Activated T-helper 9 cell treated with anti-CD3 and anti-CD28 coated beads, Interleukin-2, amount 50 U/mL, for 16 hours (primary cell): Measurements from ENCODE around the gene NRG2.

ENCODE experiments used
- DNase-seq: peaks from one replicate; pipeline ENCODE4 v3.0.0-alpha.2; 2020; ENCODE audit warnings: low read depth

The NRG2 gene

GRCh38 chr5:139836469-139837208 is 206.5 kb downstream of the NRG2 start:
- no peak for DNase-seq

DNA sequence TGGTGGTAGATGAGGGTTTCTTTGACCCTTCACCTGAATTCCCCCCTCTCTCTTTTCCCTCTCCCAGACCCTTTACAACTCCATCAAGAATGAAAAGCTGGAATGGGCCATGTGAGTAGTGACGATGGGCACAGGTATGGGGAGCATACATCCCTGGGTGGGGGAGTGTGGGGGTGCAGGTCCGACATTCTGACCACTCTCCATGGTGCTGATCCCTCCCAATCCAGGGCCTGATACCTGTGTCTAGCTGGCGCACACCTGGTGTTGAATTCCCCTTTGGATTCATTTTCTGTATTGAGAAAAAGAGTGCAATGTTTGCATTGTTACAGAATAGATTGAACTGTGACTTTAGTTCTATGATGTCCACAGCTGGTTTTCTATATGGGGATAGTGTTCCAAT is 207.4 kb downstream of the NRG2 start:
- no peak for DNase-seq

GRCh38 chr5:139833525-139833924 is 209.6 kb downstream of the NRG2 start:
- no peak for DNase-seq

DNA sequence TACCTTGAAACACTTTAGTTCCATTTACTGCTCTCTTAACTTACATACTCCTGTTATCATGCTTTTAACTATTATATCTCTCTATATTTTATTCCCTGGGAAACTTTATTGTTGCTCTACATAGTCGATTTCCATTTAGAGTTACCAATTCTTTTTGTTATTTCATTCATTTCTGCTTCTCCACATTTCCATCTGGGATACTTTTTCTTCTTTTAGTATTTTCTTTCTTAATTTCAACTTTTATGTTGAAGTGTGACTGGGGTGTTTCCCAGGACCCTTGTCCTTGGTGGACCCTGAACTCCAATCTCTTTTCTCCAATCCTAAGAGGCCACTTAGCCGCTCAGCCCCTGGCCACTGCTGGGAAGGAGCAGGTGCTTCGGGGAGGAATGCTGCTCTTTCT is 211.5 kb downstream of the NRG2 start:
- DNase-seq, result no peak

GRCh38 chr5:139829471-139829870 is 213.6 kb downstream of the NRG2 start:
- no peak for DNase-seq

- no peak for DNase-seq
Measured at GRCh38 chr5:139828207-139828895, 214.7 kb downstream of the NRG2 start.

GRCh38 chr5:139825690-139826089 is 217.4 kb downstream of the NRG2 start:
- DNase-seq, result no peak

DNA sequence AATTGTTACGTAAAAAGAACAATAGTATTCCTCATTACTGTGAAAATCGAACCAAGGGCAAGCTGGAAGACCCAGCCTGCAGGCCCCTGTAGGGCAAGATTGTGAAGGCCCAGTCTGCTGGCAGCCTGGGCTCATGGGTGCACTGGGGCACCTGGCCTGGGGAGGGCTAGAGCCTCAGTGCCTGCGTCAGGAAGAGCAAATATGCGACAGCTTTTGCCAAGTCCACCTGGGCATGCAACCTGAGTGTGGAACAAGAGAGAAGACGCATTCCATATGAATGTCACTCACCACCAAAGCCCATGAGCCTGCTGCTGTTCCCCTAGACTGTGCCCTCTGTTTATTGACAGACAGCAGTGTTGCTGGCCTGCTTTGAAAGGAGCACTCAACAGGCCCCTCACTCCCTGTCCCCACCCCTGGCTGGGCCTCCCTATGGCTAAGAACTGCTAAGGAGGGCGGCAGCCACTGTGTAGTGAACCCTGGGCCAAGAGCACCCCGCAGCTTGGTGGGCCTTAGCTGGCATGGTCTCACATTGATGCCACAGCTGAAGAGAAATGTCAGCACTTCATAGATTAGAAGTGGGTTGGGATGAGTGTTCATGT is 219.2 kb downstream of the NRG2 start:
- DNase-seq, result no peak

- no peak for DNase-seq
Measured at GRCh38 chr5:139822553-139823425, 220.3 kb downstream of the NRG2 start.

GRCh38 chr5:139821806-139822552 is 221.1 kb downstream of the NRG2 start:
- no peak for DNase-seq

GRCh38 chr5:139820606-139821005 is 222.5 kb downstream of the NRG2 start:
- DNase-seq, result no peak

DNA sequence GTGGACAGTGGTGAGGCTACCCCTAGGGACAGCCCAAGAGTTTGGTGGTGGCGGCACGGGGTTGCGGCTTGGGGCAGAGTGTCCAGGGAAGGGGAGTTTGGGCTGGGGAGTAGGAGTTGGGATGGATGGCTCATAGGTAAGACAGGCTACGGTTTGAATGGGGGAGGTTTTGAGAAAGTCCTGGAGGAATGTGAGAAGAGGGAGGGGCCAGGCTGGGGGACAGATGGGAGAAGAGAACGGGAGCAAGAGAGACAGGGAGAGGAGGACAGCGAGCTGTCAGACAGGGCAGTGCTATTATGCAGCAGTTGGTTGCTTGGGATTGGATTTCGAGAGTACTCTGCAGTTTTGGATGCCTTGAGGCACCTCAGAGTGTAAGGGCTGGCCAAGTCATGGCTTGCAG is 223.0 kb downstream of the NRG2 start:
- no peak for DNase-seq

DNA sequence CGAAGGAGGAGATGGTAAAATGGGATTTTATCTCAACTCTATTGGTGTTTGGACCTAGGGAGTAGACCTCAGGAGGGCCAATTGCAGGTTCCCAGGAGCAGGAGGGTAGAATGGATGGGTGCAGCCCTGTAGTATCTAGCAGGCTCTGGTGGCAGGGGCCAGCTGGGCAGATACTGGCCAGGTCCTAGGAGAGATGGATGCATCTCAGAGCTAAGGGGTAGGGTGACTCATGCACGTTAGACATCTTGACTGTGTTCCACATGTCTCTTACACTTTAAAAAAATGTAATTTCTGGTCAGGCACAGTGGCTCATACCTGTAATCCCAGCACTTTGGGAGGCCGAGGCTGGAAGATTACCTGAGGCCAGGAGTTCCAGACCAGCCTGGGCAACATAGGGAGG is 225.1 kb downstream of the NRG2 start:
- DNase-seq, result no peak

DNA sequence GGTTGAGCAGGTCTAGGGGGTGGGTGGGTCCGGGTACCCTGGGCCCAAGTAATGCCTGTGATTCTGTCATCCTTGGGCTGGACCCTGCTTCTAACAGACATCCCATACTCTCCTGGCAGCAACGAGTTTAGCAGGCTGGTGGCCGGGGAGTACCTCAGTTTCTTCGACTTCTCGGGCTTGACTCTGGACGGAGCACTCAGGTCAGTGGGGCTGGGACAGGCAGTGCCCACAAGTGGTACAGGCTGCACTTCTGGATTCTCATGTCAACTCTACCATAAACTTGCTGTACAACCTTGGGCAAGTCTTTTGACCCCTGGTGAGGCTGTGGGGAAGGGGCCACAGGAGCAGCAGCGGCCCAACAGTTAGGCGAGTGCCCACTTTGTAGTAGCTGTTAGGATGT is 225.7 kb downstream of the NRG2 start:
- DNase-seq, result no peak

GRCh38 chr5:139816566-139816965 is 226.5 kb downstream of the NRG2 start:
- no peak for DNase-seq

- DNase-seq, result no peak
Measured at GRCh38 chr5:139814704-139815280, 228.3 kb downstream of the NRG2 start.

DNA sequence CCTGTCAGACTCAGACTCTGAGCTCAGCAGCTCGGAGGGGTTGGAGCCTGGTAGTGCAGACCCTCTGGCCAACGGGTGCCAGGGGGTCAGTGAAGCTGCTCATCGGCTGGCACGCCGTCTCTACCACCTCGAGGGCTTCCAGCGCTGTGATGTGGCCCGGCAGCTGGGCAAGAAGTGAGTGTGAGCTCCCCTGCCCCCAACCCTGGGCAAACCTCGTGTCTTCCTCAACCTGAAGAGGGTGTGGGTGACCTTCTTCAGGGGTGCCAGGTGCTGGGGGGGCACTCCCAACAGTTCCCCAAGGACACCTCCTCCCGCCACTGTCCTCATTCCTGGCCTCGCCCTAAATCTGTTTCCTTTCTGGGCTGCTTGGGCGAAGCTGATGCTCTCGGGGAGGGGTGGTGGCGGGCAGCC is 228.9 kb downstream of the NRG2 start:
- no peak for DNase-seq

DNA sequence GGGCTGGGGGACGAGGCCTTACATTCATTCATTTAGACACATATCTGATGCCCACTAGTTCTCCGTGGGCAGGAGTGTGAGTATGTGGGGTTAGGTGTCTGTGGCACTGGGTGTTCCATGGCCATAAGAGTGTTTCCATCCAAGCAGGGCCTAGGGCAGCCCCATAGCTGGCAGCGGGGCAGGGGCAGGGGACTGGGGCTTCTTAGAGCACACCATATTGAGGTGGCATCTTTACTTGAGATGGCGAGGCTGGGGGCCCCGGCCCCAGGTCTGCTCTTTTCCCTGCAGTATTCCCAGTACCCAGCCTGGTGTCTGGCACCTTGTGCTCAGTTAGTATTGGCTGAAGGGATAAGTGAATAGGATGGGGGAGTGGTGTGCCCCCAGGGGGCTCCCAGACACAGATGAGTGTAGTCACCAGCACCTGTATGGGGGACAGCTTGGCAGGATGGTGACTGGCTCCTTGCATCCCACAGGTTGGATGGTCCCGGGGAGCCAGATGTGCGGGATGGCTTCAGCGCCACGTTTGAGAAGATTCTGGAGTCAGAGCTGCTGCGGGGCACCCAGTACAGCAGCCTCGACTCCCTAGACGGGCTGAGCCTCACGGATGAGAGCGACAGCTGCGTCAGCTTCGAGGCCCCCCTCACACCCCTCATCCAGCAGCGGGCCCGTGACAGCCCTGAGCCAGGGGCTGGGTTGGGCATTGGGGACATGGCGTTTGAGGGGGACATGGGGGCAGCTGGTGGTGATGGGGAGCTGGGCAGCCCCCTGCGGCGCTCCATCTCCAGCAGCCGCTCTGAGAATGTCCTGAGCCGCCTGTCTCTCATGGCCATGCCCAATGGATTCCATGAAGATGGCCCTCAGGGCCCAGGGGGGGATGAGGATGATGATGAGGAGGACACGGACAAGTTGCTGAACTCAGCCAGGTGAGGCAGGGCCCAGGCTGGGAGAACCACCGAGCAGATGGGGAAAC is 230.0 kb downstream of the NRG2 start:
- DNase-seq, result no peak

DNA sequence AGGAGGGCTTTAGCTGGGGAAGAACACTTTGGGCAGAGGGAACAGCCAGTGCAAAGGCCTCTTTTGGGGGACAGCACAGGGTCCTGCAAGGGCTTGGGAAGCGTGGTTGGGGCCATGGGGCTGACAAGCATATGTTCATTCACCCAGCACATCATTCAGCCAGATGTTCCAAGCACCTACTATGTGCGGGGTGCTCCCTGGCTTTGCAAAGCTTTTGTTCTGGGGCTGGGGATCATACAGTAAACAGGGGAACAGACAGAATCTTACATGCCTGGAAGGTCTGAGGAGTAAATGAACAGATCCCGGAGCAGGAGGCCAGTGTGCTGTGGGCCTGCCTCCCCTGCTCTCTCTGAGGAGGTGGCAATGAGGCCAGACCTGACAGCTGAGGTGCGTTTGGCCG is 230.8 kb downstream of the NRG2 start:
- no peak for DNase-seq

DNA sequence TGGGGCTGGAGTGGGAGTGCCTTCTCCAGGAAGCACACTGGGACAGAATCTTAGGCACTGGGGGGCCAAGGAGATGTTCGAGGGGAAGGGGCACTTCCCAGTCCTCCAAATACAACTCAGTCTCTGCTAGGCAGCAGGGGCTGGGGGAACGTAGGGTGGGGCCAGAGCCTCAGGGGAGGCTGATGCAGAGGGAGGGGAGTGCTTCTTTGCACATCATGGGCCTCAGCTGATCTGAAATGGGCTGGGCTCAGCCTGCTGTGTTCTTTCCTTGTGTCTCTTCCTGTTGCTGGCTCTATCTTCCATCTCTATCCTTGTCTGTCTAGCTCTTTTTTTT is 231.9 kb downstream of the NRG2 start:
- DNase-seq, result no peak
